ENCODE data around the gene AGAP1. TPM values are rescaled to one million over a fixed set of nuclear protein-coding genes. Genes with fewer than 3 reads are reported as not detected.

The AGAP1 gene
- total RNA-seq, 2 donors from 2014 or later: 32.8 to 34.7 TPM

- TF ChIP-seq CTCF (conservative IDR thresholded peaks at IDR 0.05): no peak
- WGBS, 2 experiments (ENCODE audit: insufficient coverage in 1 of 2, insufficient read length in 1 of 2): 92 to 97% methylated on average over 7 to 8 of the region's 8 CpGs
- DNase-seq: no peak
- peaks cover 29% of the 10 kb centered on the region for H3K27me3 Mint-ChIP-seq (ENCODE audit: insufficient read depth)
- no peak overlapping the region for H3K27ac Mint-ChIP-seq
- Histone ChIP-seq H3K27me3 (ENCODE audit: control insufficient read depth, insufficient read depth, low read length, poor library complexity, severe bottlenecking) (peaks cover 4% of the 10 kb centered on the region), H3K9ac (ENCODE audit: extremely low read depth, low read length, poor library complexity, severe bottlenecking) (no peak overlapping the region), H3K27ac (ENCODE audit: low read depth, low read length) (no peak overlapping the region), H3K4me1 (ENCODE audit: control insufficient read depth, insufficient read depth, low read length) (peaks cover 14% of the 10 kb centered on the region), H3K4me3 (ENCODE audit: low read length) (no peak overlapping the region), H3K36me3 (ENCODE audit: control insufficient read depth, insufficient read depth, low read length) (no peaks in the 10 kb centered on the region), H3K9me3 (ENCODE audit: control insufficient read depth, low read length) (no peaks in the 10 kb centered on the region)
- peaks cover 27% of the 10 kb centered on the region for H3K4me1 Mint-ChIP-seq
- H3K4me3 Mint-ChIP-seq: no peak overlapping the region
- no peaks in the 10 kb centered on the region for H3K9me3 Mint-ChIP-seq
- H3K36me3 Mint-ChIP-seq (ENCODE audit: low read depth): peaks cover 21% of the 10 kb centered on the region
These were observed 556.1 kb downstream of the AGAP1 start for GRCh38 chr2:236049981-236050380.

- Mint-ChIP-seq H3K27ac (no peak overlapping the region), H3K36me3 (ENCODE audit: low read depth) (peaks cover 17% of the 10 kb centered on the region)
These were observed 557.5 kb downstream of the AGAP1 start for GRCh38 chr2:236051351-236051750.

GRCh38 chr2:236051806-236052205 lies 558.0 kb downstream of the AGAP1 start:
- Histone ChIP-seq H3K9ac (ENCODE audit: extremely low read depth, low read length, poor library complexity, severe bottlenecking) (no peak overlapping the region), H3K27ac (ENCODE audit: low read depth, low read length) (no peak overlapping the region), H3K27me3 (ENCODE audit: control insufficient read depth, insufficient read depth, low read length, poor library complexity, severe bottlenecking) (peaks cover 4% of the 10 kb centered on the region), H3K9me3 (ENCODE audit: control insufficient read depth, low read length) (no peaks in the 10 kb centered on the region), H3K36me3 (ENCODE audit: control insufficient read depth, insufficient read depth, low read length) (no peaks in the 10 kb centered on the region), H3K4me3 (ENCODE audit: low read length) (no peak overlapping the region), H3K4me1 (ENCODE audit: control insufficient read depth, insufficient read depth, low read length) (peaks cover 18% of the 10 kb centered on the region)
- Mint-ChIP-seq H3K27ac (no peak overlapping the region), H3K36me3 (ENCODE audit: low read depth) (peaks cover 15% of the 10 kb centered on the region), H3K4me1 (peaks cover 30% of the 10 kb centered on the region), H3K9me3 (no peaks in the 10 kb centered on the region), H3K4me3 (no peak overlapping the region), H3K27me3 (ENCODE audit: insufficient read depth) (peaks cover 44% of the 10 kb centered on the region)
- 82 to 100% methylated on average over 5 to 11 of the region's 11 CpGs for WGBS, 2 experiments (ENCODE audit: insufficient coverage in 1 of 2, insufficient read length in 1 of 2)
- DNase-seq: no peak
- no peak for TF ChIP-seq CTCF (conservative IDR thresholded peaks at IDR 0.05)

More at GRCh38 chr2:236051351-236051750, 557.5 kb downstream of the AGAP1 start:
- Histone ChIP-seq H3K36me3 (ENCODE audit: control insufficient read depth, insufficient read depth, low read length) (no peaks in the 10 kb centered on the region), H3K9ac (ENCODE audit: extremely low read depth, low read length, poor library complexity, severe bottlenecking) (no peak overlapping the region), H3K27ac (ENCODE audit: low read depth, low read length) (no peak overlapping the region), H3K9me3 (ENCODE audit: control insufficient read depth, low read length) (no peaks in the 10 kb centered on the region), H3K4me1 (ENCODE audit: control insufficient read depth, insufficient read depth, low read length) (peaks cover 18% of the 10 kb centered on the region), H3K4me3 (ENCODE audit: low read length) (no peak overlapping the region), H3K27me3 (ENCODE audit: control insufficient read depth, insufficient read depth, low read length, poor library complexity, severe bottlenecking) (peaks cover 4% of the 10 kb centered on the region)
- peaks cover 39% of the 10 kb centered on the region for H3K27me3 Mint-ChIP-seq (ENCODE audit: insufficient read depth)
- no peak for TF ChIP-seq CTCF (conservative IDR thresholded peaks at IDR 0.05)
- peaks cover 30% of the 10 kb centered on the region for H3K4me1 Mint-ChIP-seq
- no peak overlapping the region for H3K4me3 Mint-ChIP-seq
- H3K9me3 Mint-ChIP-seq: no peaks in the 10 kb centered on the region
- WGBS, 2 experiments (ENCODE audit: insufficient coverage in 1 of 2, insufficient read length in 1 of 2): 78 to 83% methylated on average over 8 to 10 of the region's 10 CpGs
- no peak for DNase-seq

Measured in endodermal cell (in vitro differentiated cells).